ENCODE results near the gene BEX4.

DNA sequence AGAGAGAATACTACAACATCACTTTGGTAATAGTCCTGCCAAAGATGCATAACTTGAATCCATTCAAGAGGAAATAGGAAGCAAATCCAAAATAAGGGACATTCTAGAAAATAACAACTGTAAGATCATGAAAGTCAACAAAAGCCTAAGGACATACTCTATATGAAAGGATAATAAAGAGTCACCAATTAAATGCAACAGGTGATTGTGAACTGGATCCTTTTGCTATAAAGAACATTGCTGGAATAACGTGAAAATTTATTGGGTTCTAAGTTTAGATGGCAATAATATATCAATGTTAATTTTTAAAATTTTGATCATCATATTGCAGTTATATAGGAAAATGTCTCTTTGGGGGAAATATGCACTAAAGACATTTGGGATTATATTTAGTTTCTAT, 20.0 kb downstream of the BEX4 start:
- no peak for TF ChIP-seq EZH2phosphoT487 (IDR thresholded peaks at IDR 0.05; ENCODE audit: low read depth, severe bottlenecking, unreplicated experiment)
- TF ChIP-seq CTCF (IDR thresholded peaks at IDR 0.05; ENCODE audit: poor library complexity), result no peak
